Measurements from ENCODE around the gene PRUNE2. TPM values are rescaled to one million over a fixed set of nuclear protein-coding genes. Genes with fewer than 3 reads are reported as not detected.

The PRUNE2 gene
- total and polyA plus RNA-seq, 2 of the 8 experiments (the other 6 are each of a cell fraction or from before 2014, with no cell fraction given): 5.5 to 13.3 TPM

GRCh38 chr9:76626141-76626540, 279.8 kb downstream of the PRUNE2 start:
- WGBS, 2 experiments (ENCODE audit: extremely low coverage in 1 of 2, insufficient coverage in 1 of 2, insufficient read length in 1 of 2, insufficient replicate concordance in 2 of 2, low coverage in 1 of 2, low lambda C conversion rate in 2 of 2, missing lambda C conversion rate in 1 of 2): 95% methylated on average over 1 of the region's 1 CpG; no CpG with 5 or more reads in 1 of the 2 experiments
- H2BK12ac ChIP-seq (ENCODE audit: low read depth, low read length): no peak overlapping the region
- no peak for TF ChIP-seq HDAC6 (IDR thresholded peaks at IDR 0.05; ENCODE audit: low read depth, low read length)
- no peak for TF ChIP-seq KDM1A (IDR thresholded peaks at IDR 0.05; ENCODE audit: borderline replicate concordance, low read length)
- no peak for TF ChIP-seq CBX5 (IDR thresholded peaks at IDR 0.05; ENCODE audit: low read depth, low read length)
- no peak for TF ChIP-seq SP2 (IDR thresholded peaks at IDR 0.05; ENCODE audit: low read length)
- TF ChIP-seq E2F6 (IDR thresholded peaks at IDR 0.05): no peak
- TF ChIP-seq CBX8 (IDR thresholded peaks at IDR 0.05; ENCODE audit: borderline replicate concordance, low read depth, low read length): no peak
- no peak for TF ChIP-seq SRF (IDR thresholded peaks at IDR 0.05; ENCODE audit: low read depth, low read length)
- no peak for TF ChIP-seq SUZ12 (IDR thresholded peaks at IDR 0.05; ENCODE audit: low read length)
- TF ChIP-seq RBBP5 (IDR thresholded peaks at IDR 0.05; ENCODE audit: borderline replicate concordance, low read depth, low read length): no peak
- TF ChIP-seq CREB1 (IDR thresholded peaks at IDR 0.05): no peak
- no peak for TF ChIP-seq SIN3A (conservative IDR thresholded peaks at IDR 0.05 in 1 of 2, IDR thresholded peaks at IDR 0.05 in 1 of 2; ENCODE audit: low read depth in 1 of 2, low read length in 2 of 2)
- TF ChIP-seq SAP30 (IDR thresholded peaks at IDR 0.05; ENCODE audit: insufficient read depth, insufficient replicate concordance, low read length): no peak
- TF ChIP-seq RFX5 (IDR thresholded peaks at IDR 0.05; ENCODE audit: borderline replicate concordance, low read depth, low read length): no peak
- no peak for TF ChIP-seq YY1 (IDR thresholded peaks at IDR 0.05; ENCODE audit: low read depth, low read length)

More at GRCh38 chr9:76626141-76626540, 279.8 kb downstream of the PRUNE2 start:
- Histone ChIP-seq H2BK5ac (ENCODE audit: low read depth, low read length) (no peak overlapping the region), H3K14ac (ENCODE audit: insufficient read length) (no peak overlapping the region), H3K36me3 (ENCODE audit: control insufficient read depth in 2 of 4, insufficient read depth in 4 of 4, low read length in 3 of 4) (no peaks in the 10 kb centered on the region; a peak in 1 of 8 replicates), H4K8ac (ENCODE audit: extremely low read depth, insufficient read depth, low read length) (no peak overlapping the region), H2BK15ac (ENCODE audit: low read length) (no peak overlapping the region), H4K91ac (replicated peaks; ENCODE audit: insufficient read length, low read length) (no peak overlapping the region), H2BK20ac (ENCODE audit: low read length) (no peak overlapping the region), H3K4me1 (replicated peaks in 1 of 4; ENCODE audit: control insufficient read depth in 3 of 4, insufficient read depth in 4 of 4, low read length in 3 of 4) (peaks cover 0 to 6% (median 2%) of the 10 kb centered on the region in 4 experiments; a peak in 3 of 7 replicates), H2AK5ac (ENCODE audit: low read depth, low read length) (no peak overlapping the region), H3K9ac (replicated peaks in 1 of 4; ENCODE audit: extremely low read depth in 1 of 4, low read depth in 3 of 4, low read length in 3 of 4) (no peak overlapping the region), H3K27me3 (replicated peaks in 1 of 4; ENCODE audit: control insufficient read depth in 3 of 4, extremely low read depth in 1 of 4, insufficient read depth in 3 of 4, low read length in 3 of 4) (no peaks in the 10 kb centered on the region), H3K79me2 (ENCODE audit: control insufficient read depth in 1 of 2, insufficient read depth in 2 of 2, low read length in 2 of 2) (no peaks in the 10 kb centered on the region), H3K4me2 (ENCODE audit: insufficient read depth in 1 of 2, low read depth in 2 of 2, low read length in 2 of 2) (no peak overlapping the region), H4K5ac (ENCODE audit: insufficient read length, low read depth, low read length) (no peak overlapping the region), H3K27ac (ENCODE audit: low read depth, low read length) (no peak overlapping the region), H3K23me2 (ENCODE audit: low read depth, low read length) (no peaks in the 10 kb centered on the region), H3K56ac (replicated peaks; ENCODE audit: insufficient read length, low read depth, low read length) (no peak overlapping the region), H2AFZ (ENCODE audit: low read length) (no peak overlapping the region), H4K20me1 (replicated peaks in 1 of 2; ENCODE audit: control insufficient read depth in 1 of 2, insufficient read depth in 2 of 2, low read length in 2 of 2) (no peaks in the 10 kb centered on the region), H3K23ac (ENCODE audit: insufficient read length) (no peak overlapping the region), H3K4ac (replicated peaks; ENCODE audit: insufficient read length, low read depth, low read length) (no peak overlapping the region), H3K4me3 (ENCODE audit: extremely low read depth in 1 of 4, insufficient read depth in 2 of 4, low read depth in 3 of 4, low read length in 4 of 4) (no peak overlapping the region), H3K79me1 (ENCODE audit: low read depth, low read length) (no peaks in the 10 kb centered on the region), H2BK120ac (replicated peaks; ENCODE audit: low read depth, low read length) (no peak overlapping the region), H3K9me3 (ENCODE audit: insufficient read depth in 2 of 2, low read depth in 1 of 2, low read length in 1 of 2) (no peaks in the 10 kb centered on the region), H3K18ac (ENCODE audit: extremely low read depth, low read length) (no peak overlapping the region)
- no peak for DNase-seq (ENCODE audit: low read depth in 1 of 2, low spot score in 2 of 2)
- FAIRE-seq: no peak
- ChIA-PET CTCF (ENCODE audit: partially characterized antibody) (interaction anchor here (0.7 kb wide), 1 partner anchor 37 kb away, joined by 3 read pairs; no protein-coding TSS in a partner anchor), POLR2A (ENCODE audit: partially characterized antibody) (interaction anchor here (0.6 kb wide), 1 partner anchor 9 kb away, joined by 3 read pairs; no protein-coding TSS in a partner anchor)

All from H1 (cell line).